Measurements from ENCODE around the gene LOC101059915.
"Not testable (repeated sequence)": the region's sequence is repeated elsewhere in the genome, so short reads cannot be mapped to it uniquely, and the experiment has no call there.

LOC101059915 gene

DNA sequence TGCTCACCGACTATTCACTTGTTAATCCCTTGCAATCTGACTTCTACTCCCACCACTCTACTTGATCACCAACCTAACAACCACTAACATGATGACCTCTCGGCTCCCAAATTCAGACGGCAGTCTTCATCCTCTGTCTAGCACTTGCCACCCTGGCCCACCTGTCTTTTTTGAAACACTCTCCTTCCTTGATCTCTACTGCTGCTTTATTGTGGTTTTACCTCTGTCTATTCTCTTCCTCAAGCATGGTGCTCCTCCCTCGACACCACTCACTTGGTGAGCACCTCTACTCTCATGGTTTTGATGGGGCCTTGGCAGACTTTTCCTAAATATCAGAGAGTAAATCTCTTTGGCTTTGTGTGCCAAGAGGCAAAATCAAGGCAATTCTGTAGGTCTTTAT lies 27.3 kb upstream of the LOC101059915 start:
- no peak for DNase-seq (ENCODE audit: low read depth in 2 of 2)

DNA sequence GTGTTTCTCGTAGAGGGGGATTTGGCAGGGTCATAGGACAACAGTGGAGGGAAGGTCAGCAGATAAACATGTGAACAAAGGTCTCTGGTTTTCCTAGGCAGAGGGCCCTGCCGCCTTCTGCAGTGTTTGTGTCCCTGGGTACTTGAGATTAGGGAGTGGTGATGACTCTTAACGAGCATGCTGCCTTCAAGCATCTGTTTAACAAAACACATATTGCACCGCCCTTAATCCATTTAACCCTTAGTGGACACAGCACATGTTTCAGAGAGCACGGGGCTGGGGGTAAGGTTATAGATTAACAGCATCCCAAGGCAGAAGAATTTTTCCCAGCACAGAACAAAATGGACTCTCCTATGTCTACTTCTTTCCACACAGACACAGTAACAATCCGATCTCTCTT lies 22.9 kb upstream of the LOC101059915 start:
- not testable (repeated sequence) for DNase-seq (ENCODE audit: low read depth in 2 of 2)

DNA sequence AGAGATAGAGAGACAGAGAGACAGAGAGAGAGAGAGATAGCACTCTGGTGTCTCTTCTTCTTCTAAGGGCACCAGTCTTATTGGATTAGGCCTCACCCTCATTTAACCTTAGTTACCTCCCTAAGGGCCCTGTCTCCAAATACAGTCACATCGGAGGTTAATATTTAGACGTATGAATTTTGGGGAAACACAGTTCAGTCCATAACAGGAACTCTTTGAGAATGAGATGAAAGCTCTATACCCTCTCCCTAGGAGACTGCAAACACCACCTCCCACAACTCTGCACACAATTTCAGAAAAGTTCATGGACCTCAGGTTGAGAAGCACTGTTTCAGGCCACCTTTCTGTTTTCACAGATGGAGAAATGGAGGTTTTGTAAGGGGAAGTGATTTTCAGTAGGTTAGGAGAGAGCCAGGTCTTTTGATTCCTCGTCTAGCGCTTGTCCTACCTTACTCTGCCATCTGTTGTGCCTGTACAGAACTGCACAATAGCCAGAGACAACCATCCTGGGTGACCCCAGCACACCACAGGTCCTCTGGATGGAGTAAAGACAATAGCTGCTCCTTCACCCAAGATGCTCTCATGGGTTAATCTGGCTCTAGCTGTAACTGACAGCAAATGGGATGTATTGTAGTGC lies 16.9 kb upstream of the LOC101059915 start:
- DNase-seq (ENCODE audit: low read depth in 2 of 2) = peak in 1 of 2 donors; percentile 5

DNA sequence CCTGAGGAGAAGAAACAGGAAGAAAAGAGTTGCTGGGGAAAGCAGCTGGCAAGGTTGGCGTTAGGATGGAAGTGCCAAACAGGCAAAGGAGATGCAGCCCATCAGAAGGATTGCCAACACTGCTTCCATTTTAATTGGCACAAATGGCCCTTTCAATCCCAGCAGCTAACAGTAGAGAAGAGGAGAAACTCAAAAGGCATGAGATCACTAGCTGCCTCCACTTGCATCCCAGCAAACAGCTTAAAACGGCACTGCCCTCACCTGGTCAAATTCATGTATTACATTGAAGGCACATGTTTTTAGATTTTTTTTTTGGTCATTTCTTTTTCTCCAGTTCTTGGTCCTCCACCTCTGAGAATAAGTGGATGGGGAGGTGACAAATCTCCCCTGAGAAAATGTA lies 14.9 kb upstream of the LOC101059915 start:
- peak; percentile 30 to 53 for DNase-seq (ENCODE audit: low read depth in 2 of 2)

DNA sequence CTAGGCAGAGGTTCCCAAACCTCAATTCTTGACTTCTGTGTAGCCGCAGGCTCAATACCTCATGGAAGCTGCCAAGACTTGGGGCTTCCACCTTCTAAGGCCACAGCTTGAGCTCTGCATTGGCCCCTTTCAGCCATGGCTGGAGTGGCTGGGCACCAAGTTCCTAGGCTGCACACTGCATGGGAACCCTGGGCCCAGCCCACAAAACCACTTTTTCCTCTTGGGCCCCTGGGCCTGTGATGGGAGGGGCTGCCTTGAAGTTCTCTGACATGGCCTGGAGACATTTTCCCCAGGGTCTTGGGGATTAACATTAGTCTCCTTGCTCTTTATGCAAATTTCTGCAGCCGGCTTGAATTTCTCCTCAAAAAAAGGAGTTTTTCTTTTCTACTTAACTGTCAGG lies 14.0 kb upstream of the LOC101059915 start:
- DNase-seq (ENCODE audit: low read depth in 2 of 2) = no peak

DNA sequence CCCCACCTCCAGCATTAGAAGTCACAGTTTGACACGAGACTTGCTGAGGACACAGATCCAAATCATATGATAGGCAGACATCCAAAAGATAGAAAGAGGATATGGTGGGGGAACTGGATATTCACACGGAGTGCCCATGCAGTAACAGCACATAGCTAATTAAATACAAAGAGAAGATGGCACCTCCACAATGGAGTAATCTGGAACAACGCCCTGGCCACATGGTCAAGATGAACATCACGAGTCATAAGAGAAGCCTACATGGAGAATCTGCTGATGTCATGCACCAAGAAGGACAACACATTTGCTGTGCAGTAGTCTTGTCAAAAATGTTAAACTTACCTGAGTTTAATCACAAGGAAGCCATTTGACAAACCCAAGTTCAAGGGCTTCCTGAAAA lies 10.1 kb upstream of the LOC101059915 start:
- no peak for DNase-seq (ENCODE audit: low read depth in 2 of 2)

DNA sequence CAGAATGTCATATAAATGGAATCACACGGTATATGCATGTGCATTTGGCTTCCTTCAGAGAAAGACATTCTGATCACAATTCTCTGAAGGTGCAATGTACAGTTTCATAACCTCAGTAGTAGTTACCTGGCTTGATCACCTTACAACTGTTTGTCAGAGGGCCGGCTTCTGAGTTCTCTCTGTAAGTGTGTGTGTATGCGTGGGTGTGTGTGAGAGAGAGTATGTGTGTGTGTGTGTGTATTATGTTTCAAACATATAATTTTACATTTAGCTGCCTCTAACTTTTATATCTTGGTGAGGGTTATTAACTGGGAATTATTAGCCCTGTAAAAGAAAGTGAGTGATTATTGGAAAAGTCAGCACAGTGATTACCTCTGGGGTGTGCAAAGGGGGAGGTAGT lies 8.0 kb upstream of the LOC101059915 start:
- no peak for DNase-seq (ENCODE audit: low read depth in 2 of 2)

DNA sequence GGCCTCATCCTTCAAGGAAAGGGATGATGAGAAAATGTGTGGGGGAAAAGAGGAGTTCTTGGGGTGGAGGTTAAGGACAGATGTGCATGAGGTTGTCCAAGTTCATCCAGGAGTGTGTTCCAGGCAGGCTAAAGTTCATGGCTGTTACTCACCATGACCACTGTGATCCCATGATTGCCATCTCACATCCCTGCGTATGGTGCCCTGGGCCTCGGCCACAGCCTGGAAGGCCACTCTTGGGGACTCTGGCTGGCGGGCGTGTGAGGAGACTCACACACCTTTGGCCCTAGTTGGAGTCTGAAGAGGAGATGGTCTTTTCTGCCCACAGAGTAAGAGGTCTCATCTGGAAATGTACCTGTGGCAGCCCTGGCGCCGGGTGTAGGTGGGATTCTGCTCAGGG lies 7.4 kb upstream of the LOC101059915 start:
- DNase-seq (ENCODE audit: low read depth in 2 of 2) = no peak

DNA sequence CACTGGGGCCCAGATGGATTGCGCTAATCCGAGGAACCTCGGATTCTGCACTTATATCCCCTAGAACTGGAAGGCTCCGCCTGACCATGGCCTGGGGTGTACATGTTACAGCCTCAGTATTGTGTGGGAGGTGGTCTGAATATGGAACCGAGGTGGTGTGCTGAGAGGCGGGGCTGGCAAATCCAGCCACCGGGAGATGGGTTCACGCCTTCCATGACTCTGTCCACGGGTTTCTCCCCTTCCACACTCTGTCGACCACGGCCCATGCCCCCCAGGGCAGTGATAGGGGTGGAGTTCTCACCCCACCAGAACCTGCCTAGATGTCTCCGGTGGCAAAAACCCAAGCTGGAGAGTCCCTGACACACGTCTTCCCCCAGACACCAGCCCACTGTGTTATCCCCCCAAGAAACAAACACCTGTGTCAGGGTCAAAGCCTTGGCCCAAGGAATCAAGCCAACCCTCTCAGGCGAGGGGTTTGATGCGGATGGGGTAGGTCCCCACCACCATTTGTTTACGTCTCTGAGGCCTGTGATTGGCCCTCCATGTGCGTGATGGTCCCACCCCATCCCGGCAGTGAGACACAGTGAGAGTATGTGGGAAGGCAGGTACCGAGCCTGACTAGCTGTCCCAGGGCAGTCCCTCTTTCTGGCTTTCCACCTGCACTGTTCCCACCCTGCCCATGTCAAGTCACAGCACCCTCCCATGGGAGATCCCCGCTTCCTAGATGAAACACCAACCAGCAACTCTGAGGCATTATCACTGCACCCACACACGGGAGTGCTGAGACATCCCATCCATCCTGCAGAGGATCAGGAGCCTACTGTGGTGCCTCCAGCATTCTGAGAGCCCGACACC lies 6.6 kb upstream of the LOC101059915 start:
- DNase-seq (ENCODE audit: low read depth in 2 of 2) = no peak

DNA sequence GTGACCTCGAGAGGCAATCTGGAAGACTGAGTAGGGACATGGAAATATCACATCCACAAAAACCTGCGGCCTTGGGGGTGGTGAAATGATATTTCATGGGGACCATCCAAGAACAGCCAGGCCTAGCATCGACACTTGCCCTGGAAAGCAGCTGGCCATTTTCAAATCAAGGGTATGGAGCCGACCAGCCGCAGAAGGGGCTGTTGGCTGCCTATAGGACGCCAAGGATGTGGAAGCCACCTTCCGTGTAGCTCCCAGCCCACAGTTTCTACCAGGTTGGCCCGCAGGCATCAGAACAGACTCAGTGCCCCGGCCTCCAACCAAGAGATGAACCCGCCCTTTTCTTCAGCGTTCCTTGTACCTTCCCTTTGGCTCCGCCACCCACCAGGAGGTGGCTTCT lies 5.4 kb upstream of the LOC101059915 start:
- no peak for DNase-seq (ENCODE audit: low read depth in 2 of 2)

DNA sequence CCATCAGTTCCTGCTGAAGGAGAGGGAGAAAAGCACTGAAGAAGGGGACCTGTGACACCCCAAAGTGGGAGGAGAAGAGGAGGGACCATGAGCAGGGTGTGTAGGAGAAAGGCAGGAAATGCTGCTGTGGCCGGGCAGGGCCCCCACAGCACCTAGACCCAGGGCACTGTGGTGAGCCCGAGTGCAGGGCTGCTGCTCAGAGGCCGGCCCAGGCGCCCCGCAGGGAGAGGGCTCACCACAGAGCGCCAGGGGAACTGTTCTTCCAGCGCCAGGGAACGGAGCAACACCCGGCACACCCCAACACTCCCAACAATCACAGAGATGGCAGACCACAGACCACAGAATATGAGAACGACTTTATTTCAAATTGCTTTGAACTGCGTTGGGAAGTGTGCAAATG lies 4.7 kb upstream of the LOC101059915 start:
- not testable (repeated sequence) for DNase-seq (ENCODE audit: low read depth in 2 of 2)

DNA sequence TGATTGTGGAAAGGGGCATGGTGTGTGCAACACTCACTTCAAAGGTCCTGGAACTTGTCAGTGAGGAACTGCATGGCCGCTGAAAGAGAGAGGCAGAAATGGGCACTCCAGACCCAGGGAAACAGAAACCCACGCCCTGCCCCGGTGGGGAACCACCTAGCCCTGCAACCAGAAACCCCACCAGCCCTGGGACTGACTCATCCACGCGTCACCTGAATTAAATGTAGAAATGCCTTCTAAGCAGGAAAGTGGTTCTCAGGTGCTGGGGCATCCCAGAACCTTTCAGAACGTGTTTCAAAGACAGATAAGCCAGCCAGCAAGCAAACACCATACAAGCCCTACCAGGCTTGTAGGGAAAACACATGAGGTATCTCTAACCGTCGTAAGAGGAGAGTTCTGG lies 4.1 kb upstream of the LOC101059915 start:
- not testable (repeated sequence) for DNase-seq (ENCODE audit: low read depth in 2 of 2)

DNA sequence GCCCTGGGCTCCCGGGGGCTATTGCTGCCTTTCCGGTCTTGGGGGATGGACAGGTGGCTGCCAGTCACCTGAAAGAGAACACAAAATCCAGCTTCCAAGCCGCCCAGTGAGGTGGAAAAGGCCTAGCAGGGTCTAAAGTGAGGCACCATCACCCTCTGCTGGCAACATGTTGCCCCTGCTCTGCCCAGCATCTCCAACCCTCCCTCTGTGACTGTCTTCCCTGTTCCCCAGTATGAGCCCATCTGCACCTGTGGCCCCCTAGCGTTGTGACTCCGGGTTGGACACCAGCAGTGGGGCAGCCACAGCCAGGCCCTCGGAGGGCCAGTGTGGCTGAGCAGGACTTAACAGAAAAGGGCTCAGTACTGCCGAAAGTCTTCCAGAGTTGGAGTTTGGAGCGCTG lies 3.1 kb upstream of the LOC101059915 start:
- peak in 1 of 2 donors; percentile 28 for DNase-seq (ENCODE audit: low read depth in 2 of 2)

DNA sequence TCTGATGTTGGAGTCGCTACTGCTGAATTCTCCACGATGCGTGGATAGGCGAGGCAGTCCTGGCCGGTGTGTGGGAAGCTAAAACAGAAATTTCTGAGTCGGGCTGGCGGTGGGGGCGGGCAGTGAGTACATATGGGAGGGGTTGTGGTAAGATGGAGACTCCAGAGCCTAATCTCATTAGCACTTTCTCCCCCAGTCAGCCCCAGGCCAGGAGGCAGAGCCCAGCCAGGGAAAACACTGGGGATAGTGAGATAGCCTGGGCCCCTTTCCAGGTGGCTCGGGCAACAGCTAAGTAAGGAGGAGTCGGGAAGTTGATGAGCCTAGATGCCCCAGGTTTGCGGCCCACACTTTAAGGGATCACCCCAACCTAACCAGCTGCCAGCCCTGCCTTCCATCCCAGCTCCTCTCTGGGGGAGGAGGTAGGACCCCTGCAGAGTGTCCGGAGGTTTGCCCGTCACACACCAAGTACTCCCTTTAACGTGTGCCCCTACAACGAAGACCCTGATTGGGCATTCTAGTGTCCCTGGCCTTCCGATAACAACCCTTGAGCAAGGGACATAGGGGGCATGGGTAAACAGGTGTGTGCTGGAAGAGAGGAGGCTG lies 2.4 kb upstream of the LOC101059915 start:
- no peak for DNase-seq (ENCODE audit: low read depth in 2 of 2)

DNA sequence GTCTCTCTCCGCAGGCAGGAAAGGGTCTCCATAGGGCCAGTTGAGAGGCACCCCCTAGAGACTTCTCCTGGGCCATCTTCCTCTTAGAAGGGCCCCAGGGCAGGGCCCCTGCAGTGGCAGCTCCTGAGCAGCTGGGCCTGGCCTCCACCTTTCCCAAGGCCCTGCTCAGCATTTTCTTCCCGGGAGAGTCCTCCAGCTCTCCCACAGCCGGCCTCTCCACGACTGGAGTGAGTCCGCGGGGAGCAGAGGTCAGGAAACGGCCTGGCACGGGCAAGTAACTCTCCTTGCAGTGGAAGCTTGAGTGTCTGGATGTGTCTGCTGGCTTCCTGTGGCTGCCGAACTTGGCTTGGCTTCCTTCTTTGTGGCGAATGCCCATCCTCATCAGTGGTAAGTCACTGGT lies 1.6 kb upstream of the LOC101059915 start:
- DNase-seq (ENCODE audit: low read depth in 2 of 2) = no peak

DNA sequence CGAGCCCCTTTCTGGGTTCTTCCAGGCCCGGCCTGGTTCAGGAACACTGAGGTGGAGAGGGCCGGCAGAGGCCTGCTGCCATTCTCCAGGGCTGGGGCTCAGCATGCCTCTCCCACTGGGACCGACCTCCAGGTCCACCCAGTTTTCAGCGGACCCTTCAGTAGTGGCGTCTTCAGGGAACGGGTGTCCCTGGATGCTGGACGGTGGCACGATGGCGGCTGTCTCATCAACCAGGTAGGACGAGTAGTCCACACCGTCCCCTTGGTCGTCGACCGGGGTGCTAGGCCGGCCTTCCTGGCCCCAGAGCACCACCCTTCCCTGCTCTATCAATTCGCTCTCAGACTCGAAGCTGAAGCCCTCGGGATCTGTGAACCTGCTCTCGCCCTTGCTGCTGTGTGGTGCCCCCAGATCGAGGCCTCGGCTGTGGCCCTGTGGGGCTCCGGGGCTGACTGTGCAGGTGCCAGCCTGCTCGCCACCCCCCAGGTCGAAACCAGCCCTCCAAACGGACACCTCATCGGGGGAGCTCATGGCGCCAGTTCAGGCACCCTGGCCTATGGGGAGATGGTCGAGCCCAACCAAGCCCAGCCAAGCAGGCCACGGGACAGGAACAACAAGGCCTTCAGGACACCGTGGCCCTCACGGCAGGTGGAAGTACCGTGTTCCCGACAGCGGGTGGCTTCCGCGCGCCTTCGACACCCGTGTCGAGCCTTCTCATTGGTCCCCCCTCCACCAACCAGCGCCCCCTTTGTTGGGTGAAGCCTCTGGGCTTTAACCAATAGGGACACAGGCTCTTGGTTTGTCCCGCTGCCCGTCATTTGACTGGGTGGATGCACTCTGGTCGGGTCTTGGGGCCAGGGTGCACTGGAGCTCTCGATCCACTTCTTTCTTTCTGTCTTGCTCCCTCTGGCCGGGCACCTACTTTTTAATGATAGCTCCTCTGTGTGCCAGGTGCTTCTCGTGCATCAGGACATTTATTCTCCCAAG lies 814 bp upstream of the LOC101059915 start:
- no peak for DNase-seq (ENCODE audit: low read depth in 2 of 2)

DNA sequence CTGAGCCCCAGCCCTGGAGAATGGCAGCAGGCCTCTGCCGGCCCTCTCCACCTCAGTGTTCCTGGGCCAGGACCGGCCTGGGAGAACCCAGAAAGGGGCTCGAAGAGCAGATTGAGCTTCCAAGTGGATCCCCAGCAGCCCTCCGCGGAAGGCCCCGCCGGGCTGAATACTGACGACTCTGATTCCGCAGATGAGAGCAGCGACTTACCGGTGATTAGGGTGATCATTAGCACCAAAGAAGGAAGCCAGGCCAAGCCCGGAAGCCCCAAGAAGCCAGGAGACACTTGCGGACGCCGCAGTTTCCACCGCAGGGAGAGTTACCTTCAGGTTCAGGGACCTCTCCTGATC lies 876 bp downstream of the LOC101059915 start:
- DNase-seq (ENCODE audit: low read depth in 2 of 2) = no peak

DNA sequence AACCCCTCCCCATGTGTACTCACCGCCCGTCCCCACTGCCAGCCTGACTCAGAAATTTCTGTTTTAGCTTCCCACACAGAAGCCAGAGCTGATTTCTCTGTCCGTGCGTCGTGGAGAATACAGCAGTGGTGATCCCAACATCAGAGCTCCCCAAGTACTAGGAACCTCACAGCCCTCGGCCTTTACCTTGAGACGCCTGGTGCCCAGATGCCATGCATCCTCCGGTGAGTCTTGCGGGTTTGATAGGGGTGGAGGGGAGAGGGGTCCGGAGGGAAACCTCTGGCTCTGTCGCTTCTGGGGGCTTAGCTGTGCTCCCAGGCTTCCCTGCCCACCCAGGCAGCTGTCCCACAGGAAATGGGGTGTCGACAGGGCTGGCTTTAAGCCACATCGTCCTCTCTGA lies 2.1 kb downstream of the LOC101059915 start:
- DNase-seq (ENCODE audit: low read depth in 2 of 2) = no peak

DNA sequence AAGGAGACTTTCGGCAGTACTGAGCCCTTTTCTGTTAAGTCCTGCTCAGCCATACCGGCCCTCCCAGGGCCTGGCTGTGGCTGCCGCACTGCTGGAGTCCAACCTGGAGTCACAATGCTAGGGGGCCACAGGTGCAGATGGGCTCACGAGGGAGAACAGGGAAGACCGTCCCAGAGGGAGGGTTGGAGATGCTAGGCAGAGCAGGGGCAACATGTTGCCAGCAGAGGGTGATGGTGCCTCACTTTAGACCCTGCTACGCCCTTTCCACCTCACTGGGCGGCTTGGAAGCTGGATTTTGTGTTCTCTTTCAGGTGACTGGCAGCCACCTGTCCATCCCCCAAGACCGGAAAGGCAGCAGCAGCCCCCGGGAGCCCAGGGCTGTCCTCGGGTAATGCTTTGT lies 2.6 kb downstream of the LOC101059915 start:
- DNase-seq (ENCODE audit: low read depth in 2 of 2) = peak in 1 of 2 donors; percentile 7

DNA sequence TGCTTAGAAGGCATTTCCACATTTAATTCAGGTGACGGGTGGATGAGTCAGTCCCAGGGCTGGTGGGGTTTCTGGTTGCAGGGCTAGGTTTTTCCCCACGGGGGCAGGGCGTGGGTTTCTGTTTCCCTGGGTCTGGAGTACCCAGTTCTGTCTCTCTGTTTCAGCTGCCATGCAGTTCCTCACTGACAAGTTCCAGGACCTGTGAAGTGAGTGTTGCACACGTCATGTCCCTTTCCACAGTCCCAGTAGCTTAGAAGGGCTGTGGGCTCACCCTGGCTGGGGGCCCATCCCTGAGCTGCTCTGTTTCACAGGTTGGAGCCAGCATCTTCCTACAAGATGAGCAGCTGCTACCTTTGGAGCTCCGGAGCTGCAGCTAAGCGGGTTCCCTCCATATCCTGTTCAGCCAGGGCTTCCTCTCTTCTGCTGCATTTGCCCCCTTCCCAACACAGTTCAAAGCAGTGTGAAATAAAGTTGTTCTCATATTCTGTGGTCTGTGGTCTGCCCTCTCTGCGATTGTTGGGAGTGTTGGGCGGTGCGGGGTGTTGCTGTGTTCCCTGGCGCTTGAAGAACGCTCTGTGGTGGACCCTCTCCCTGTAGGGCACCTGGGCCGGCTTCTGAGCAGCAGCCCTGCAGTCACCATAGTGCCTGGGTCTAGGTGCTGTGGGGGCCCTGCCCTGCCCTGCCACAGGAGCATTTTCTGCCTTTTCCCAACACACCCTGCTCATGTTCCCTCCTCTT lies 3.9 kb downstream of the LOC101059915 start:
- DNase-seq (ENCODE audit: low read depth in 2 of 2) = no peak

DNA sequence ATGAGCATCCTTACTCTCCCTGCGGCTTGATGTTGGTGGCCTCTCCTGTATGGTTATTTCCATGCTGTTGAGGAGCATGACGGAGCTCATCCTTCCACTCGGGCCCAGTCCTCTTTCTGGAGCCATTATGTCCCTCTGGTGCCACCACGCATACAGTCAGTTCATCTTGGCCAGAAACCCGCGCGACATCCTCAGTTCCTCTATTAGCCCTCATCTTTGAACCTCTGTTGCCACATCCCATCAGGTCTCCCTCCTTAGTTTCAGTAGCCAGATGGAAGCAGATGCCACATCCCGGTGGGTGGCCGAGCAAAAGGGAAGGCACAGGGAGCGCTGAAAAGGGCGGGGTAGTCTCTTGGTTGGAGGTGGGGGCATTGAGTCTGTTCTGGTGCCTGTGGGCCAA lies 4.6 kb downstream of the LOC101059915 start:
- DNase-seq (ENCODE audit: low read depth in 2 of 2) = no peak
